HG03565 (cell line): ENCODE measurements around the gene AVPI1.
"Not testable (repeated sequence)": the region's sequence is repeated elsewhere in the genome, so short reads cannot be mapped to it uniquely, and the experiment has no call there.

Experiments used
- ATAC-seq: cut with Tn5 transposase; IDR thresholded peaks from one replicate; pipeline ENCODE4 v1.9.1; 2021; ENCODE audit warnings: mild to moderate bottlenecking, moderate library complexity; ENCODE audit not compliant: unreplicated experiment

AVPI1 gene

DNA sequence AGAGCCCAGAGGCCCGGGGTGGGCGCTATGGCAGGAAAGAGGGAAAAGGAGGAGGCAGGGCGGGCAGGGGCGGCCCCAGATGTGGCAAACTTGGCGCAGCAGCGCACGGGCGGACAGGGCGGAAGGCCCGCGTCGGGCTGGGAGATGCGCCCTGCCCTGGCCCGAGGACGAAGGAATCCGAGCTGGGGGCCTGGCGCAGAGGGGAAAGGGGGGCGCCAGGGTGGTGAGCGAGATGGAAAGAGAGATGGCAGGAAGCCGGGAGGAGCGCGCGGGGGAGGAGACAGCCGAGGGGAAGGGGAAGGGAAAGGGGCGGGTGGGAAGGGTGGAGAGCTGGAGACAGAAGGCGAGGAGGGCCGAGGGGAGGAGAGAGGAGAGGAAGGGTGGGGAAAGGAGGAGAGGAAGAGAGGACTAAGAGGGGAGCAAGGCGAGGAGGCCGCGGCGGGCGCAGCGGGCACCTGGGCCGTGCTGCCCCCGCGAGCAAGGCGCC is 26.3 kb upstream of the AVPI1 start, which contains the start of gene MARVELD1:
MARVELD1 (plus strand) TSS at position 392 of the 487 bp plus-strand sequence. CDS start 147 bp downstream, outside the sequence.
- ATAC-seq = no peak

DNA sequence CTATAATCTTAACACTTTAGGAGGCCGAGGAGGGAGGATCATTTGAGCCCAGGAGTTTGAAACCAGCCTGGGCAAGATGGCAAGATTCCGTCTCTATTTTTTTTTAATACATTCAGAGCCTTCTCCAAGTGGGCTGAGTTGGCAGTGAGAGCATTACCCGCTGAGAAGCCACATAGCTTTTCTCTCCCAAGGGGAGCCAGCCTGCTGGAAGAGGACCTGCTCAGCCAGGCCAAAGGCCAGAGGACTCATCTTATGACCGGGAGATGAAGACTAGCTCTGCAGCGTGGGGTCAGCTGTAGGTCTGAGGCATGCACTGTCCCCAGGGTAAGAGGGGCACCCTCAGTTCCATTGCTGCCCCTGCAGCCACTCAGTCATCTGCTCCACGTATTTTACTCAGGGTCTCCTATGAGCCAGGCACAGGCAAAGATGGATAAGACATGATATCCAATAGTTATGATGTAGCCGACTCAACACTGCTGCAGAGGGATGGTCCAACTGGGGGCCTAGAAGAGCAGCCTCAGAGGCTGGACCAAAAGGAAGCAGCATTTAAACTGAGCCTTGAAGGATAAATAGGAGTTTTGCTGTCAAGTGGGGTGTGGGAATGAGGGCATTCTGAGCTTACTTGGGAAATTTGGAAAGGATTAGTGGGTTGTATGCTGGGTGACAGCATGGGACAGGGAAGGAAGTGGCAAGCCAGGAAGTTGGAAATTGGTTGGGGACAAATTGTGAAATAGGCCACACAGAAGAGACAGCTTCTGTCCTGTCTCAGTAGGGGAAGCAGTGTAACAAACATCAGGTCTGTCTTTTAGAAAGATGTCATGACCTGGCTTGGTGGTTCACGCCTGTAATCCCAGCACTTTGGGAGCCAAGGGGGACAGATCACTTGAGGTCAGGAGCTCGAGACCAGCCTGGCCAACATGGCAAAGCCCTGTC is 24.9 kb upstream of the AVPI1 start:
- ATAC-seq = no peak

DNA sequence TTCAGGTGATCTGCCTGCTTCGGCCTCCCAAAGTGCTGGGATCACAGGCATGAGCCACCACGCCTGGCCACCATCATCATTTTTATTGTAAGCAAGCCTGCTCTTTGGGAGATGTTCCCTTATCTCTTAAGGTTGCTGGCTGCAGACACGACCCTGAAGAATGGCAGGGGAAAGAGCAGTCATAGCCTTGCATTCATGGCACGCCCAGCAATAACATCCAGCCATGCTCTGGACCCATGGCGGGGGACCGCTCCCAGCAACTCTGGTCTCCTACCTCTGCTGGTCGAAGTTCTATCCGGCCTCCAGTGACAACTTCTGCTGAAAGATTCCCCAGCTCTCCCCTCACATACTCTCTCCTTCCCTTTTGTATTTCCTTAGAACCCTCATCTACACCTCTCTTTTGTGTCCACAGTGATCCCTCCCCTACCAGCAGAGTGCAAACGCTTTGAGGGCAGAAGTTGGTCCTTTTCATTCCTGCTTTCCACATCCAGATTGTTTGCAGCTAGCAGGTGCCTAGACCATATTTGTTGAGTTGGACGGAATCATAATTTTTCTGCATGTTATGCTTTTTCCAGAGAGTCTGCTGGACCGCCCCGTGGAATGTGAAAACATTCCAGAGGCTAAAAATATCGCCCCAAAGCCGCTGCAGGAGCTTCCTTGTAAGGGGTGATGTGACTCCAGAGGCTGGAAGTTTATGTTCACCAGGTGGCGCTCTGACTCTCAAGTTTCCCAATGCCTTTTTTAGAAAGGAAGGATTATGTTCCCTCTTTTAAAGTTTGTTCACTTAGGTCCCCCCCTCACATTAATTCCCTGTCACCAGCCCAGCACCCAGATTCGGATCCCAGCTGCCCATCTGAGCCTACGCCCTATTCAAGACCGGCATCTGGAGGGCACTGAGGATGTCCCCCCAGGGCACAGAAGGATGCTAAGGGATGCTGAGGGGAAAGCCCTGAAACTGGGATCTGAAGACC is 22.2 kb upstream of the AVPI1 start:
- no peak for ATAC-seq

DNA sequence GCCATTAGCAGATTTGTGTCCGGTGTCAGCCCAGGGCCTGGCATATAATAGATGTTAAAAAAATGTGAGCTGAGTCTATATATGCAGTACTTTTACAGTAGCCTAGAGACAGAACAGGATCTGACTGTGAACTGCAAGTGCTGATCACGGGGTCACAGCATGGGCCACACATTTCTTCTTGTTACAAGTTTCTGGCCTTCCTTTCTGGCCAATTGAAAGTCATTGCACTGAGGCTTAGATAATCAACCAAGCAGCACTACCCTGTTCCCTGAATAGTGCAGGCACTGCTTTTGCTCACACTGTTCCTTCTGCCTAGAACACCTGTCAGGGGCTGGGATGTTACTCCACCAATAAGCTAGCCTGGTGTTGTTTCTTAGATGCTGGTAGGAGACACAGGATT is 21.1 kb upstream of the AVPI1 start:
- no peak for ATAC-seq

DNA sequence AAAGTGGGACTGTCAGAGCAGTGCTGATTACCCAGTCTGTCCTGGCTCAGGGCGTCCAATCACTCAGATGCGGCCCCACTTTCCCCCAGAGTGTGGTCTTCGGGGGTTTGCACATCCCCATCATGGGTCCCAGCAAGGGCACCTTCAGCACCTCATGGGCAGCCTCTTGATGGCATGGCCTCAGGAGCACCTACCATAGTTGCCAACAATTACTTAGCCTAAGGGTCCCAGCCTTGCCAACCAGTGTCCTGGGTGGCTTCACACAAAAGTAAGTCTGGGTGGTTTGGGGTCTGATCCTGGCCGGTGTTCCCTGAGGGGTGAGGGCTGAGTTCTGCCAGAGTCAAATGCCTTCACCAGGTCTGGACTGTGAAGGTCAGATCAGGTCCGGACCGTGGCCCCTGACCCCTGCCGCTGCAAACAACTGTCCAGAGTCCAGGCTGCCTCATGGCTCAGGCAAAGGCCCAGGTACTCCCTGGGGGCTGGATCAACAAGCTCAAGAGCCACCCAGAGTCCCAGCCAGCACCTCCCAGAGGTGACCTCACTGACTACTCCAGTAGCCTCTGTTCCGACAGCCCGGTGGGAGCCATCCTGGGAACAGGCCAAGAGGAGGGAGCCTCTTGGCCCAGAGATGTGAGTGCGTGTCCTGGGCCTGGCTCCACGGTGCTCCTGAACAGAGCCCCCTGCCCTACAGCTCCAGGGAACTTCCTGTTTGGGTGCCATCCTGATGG is 20.3 kb upstream of the AVPI1 start:
- ATAC-seq = no peak

DNA sequence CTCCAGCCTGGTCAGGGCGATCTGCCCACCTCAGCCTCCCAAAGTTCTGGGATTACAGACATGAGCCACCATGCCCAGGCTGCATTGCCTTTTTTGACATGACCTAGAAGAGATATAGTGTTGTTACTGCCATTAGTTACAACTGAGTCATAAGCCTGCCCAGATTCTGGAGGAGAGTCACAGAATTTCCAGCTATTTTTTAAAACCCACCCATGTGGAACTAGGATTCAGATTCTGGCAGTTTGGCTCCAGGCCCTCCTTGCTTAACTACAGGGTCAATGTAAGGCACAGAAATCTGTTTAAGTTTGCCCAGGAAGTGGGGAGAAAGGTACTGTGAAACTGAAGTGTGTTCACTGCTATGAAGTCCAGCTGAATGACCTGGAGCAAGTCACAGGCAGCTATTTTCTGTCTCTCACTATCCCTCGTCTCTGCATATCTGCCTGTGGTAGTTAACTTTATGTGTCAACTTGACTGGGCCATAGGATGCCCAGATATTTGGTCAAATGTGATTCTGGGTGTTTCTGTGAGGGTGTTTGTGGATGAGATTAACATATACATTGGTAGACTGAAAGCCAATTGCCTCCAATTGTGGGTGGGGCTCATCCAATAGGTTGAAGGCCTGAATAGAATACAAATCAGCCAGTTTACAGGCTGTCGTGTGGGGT is 18.1 kb upstream of the AVPI1 start:
- no peak for ATAC-seq

DNA sequence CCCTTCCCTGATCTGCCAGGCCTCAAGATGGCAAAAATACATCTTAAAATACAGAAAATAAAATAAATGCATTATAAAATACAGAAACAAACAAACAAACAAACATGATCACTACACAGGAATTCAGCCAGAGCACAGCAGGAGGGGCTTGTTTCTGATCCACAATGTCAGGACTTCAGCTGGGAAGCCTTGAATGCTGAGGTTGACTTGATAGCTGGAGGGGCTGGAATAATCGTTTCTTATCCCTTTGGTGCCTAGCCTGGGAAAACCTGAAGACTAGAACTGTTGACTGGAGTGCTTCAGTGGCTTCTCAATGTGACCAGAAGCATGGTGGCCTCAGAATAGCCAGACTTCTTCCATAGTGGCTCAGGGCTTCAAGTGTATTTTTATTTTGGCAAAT is 17.3 kb upstream of the AVPI1 start:
- ATAC-seq = no peak

DNA sequence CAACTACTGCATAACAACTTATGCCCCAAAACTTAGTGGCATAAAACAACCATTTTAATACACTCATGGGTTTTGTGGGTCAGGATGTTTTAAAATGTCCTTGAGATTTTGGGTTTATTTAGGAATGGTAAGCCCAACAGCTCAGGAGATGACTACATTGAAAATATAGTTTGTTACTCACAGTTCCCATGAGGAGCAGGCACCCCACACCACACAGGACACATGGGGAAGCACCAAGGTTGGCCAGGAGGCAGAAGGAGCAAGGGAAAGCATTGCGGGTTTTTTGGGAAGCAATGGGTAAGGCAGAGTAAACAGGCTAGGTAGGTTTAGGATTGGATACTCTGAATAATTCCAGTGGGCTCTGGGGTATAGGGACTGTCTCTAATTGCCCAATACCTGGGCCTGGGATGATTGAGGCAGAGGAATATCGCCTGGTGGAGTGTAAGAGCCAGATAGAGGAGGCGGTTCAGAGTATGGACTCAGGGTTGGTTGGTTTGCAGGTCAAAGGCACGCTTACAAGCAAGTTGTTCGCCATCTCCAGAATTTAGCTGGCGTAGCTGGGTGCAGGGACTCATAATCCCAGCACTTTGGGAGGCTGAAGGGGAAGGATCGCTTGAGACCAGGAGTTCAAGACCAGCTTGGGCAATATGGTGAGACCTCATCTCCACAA is 16.5 kb upstream of the AVPI1 start:
- no peak for ATAC-seq

DNA sequence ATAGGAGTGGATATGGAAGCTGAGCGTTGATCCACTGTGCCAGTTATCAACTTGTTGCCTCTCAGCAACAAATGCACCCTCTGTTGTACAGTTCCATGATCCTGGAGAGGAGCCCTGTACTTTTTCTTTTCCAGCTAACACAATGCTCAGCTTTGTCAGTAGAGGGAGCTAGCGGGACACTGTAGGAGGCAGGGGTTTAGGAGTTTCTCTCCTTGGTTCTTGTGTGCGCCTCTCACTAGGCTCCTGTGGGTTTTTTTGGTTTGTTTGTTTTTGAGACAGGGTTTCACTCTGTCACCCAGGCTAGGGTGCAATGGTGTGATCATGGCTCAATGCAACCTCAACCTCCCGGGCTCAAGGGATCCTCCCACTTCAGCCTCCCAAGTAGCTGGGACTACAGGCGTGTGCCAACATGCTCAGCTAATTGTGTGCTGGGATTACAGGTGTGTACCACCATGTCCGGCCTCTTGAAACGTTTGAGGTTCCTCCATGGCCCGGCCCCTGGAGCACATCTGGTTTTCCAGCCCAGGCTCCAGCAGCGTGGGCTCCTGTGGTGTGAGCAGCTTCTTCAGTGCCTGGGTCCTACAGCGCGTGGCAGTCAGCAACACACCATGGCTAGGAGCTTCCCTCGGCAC is 14.5 kb upstream of the AVPI1 start:
- peak; percentile 49 for ATAC-seq

DNA sequence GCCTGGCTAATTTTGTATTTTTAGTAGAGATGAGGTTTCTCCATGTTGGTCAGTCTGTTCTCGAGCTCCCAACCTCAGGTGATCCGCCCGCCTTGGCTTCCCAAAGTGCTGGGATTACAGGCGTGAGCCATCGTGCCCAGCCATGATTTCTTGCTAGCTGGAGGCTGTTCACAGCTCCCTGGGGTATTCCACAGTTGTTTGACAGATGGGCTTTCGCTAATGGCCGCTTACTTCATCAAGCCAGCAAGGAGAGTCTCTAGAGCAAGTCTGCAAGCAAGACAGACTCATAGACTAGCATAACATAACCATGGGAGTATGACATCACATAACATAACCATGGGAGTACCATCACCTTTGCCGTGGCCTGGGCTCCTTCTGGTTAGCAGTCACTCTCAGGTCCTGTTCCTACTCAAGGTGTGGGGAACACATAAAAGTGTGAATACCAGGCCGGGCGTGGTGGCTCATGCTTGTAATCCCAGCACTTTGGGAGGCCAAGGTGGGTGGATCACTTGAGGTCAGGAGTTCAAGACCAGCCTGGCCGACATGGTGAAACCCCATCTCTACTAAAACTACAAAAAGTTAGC is 11.1 kb upstream of the AVPI1 start:
- not testable (repeated sequence) for ATAC-seq

DNA sequence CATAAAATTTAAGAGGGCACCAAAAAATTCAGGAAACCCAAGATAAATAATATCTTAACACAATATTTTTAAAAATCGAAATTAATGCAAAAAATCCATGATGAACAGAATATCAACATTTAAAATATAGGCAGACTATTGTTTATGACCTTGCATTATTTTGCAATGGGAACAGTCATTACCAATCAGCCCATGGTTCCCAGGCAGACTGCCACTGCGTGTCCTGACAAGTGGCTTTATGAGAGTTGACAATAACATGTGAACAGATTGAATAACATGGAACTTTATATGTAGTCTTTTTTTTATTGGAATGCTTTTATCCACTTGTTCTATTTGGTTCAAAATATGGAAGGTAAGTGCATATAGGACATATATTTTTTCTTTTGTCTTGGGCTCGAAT is 3.1 kb upstream of the AVPI1 start:
- ATAC-seq = no peak

DNA sequence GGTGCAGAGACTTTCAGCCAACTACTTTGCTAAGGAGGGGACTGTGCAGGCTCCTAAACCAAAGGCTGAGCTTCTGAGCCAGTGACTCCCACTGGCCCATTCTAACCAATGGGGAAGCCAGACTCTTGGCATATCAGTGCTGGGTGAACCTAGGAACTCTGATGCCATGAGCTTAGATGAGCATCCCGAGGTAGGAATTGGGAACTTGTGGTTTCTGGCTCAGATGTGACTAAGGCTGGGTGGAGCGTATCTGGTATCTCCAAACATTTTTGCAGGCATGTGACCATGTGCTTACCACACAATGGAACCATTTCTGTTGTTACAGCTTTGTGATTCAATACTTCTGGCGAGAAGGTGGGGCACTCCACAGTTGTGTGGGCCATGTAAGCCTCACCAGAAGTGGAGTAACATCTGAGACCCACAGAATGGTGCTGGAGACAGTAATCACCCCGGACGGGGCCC is 2.5 kb upstream of the AVPI1 start:
- no peak for ATAC-seq

DNA sequence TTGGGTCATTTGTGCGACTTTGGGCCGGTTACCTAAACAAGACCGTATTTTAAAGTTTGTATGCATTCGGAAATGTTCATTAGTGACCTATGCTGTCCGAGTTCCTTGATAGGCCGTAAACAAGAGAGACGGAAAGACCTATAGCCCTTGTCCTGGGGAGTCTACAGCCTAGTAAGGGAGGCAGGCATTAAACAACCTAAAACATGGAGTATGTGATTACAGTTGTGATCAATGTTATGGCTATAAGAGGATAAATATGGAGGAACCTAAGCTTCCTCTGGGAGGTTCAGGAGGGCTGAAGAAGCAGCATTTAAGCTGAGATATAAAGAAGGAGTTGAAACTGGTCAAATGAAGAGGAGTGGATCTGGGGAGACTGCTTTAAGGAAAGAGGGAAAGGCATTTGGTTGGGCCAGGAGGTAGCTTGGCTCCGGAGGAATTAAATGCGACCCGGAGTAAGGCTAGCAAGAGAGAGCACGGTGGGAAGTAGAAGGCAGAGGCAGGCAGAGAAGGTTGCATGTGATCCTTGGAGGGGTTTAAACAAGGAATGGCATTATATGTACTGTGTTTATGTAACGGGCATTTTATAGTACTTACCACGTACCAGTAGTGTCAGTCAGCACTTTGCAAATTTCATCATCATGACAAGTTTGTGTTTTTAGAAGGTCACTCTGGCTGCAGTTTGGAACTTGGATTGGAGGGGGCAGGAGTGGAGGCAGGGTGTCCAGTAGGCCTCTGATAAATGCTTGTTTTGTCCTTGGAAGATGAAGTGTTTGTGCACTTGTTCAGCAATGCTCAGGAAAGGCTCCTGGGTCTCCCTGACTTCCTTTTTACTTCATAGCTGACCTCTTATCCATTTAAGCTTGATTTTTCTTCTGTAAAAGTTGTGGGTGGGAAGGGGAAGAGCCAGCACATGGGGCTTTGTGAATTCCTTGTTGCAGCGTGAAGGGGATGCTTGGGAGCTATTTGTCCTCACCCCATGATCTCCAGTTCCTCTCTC is 1.0 kb upstream of the AVPI1 start:
- ATAC-seq = no peak

DNA sequence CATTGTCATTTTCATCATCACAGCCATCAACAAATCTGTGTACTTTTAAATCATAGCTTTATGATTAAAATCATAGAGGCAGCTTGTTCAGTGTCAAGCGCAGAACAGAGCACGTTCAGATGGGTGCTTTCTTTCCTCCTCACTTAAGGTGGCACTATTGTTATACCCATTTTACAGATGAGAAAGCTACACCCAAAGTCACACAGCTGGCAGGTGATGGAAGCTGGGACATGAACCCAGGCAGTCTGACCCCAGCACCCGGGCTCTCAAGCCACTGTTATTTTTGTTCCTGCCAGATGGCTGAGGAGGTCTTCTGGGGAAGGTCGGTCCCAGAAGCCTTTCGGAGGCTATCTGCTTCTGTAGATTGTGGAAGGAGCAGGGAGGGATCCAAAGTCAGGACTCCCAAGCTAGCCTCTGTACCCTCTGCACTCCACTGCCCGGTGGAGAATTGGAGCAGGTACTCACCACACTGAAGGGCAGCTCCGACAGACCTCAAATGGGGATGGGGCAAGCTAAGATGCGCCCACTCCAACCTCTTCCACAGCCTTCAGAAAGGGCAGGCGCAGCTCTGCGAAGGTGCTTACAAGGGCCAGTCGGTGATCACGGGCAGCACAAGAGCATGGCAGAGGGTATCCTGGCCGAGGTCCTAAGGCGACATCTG is 610 bp downstream of the AVPI1 start:
- ATAC-seq = no peak

DNA sequence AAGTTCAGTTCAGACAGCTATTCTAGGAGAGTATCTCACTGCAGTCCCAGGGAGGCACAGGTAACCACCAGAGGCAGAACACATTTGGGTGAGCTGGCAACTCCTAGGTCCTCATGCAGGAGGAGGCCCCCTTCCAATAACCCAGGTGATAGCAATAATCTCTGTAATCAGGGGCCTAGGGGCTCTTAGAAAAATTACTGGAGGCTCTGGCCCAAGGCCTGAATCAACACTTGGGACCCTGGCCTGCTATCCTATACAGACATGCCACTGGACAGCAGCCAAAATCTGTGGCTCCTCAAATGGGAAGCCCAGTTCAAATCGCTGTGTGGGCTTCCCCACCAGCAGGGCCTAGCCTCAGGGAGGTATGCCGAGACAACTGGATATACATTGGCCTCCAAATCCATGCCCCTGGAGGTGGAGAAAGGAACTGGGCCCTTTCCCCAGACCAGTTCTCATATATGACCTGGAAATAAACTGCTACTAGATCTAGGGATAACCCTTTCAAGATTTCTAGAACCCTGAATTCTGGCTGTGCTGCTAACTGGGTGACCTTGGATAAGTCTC is 1.6 kb downstream of the AVPI1 start:
- no peak for ATAC-seq

DNA sequence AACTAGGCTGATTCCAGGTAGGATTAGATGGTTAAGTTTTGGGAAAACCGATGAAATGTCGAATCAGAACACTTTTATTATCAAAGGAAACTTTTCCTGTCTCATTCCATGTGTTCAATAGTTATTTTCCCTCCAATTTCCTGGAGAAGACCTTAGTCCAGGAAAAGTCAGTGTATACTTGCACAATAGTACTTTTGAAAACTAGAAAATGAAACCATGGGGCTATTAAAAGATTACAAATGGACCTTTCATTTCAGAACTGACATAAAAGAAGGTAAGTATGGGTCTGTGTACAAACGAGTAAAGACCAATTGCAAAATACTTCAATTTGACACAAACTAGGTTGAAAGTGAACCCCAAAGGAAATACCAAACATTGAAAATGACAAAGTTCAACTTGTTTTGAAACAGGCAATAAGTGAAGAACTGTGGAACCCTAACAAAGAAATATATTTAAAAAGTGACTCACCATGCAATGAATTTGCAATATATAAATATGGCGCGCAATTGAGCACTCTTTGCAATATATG is 2.1 kb downstream of the AVPI1 start:
- no peak for ATAC-seq
